ENCODE measurements around the gene VSTM4. TPM values are rescaled to one million over a fixed set of nuclear protein-coding genes. Genes with fewer than 3 reads are reported as not detected.

The VSTM4 gene
- total RNA-seq, 1 experiment from 2014 or later, result 0.13 TPM

GRCh38 chr10:49023071-49023470, 92.3 kb downstream of the VSTM4 start:
- no peak overlapping the region for H3K4me3 ChIP-seq (ENCODE audit: low read depth in 2 of 2, low read length in 2 of 2)
- no peak overlapping the region for H3K27ac ChIP-seq (ENCODE audit: low read length)
- no peaks in the 10 kb centered on the region for H3K4me1 ChIP-seq (ENCODE audit: control insufficient read depth, insufficient read depth, low read length)
- TF ChIP-seq POLR2AphosphoS5 (IDR thresholded peaks at IDR 0.05; ENCODE audit: low read depth, low read length) (no peak), SIN3A (IDR thresholded peaks at IDR 0.05; ENCODE audit: borderline replicate concordance, insufficient read depth, low read depth, low read length) (no peak), TCF7L2 (IDR thresholded peaks at IDR 0.05; ENCODE audit: low read depth, low read length) (no peak)
- TF ChIP-seq, protein P1, sequence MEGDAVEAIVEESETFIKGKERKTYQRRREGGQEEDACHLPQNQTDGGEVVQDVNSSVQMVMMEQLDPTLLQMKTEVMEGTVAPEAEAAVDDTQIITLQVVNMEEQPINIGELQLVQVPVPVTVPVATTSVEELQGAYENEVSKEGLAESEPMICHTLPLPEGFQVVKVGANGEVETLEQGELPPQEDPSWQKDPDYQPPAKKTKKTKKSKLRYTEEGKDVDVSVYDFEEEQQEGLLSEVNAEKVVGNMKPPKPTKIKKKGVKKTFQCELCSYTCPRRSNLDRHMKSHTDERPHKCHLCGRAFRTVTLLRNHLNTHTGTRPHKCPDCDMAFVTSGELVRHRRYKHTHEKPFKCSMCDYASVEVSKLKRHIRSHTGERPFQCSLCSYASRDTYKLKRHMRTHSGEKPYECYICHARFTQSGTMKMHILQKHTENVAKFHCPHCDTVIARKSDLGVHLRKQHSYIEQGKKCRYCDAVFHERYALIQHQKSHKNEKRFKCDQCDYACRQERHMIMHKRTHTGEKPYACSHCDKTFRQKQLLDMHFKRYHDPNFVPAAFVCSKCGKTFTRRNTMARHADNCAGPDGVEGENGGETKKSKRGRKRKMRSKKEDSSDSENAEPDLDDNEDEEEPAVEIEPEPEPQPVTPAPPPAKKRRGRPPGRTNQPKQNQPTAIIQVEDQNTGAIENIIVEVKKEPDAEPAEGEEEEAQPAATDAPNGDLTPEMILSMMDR (IDR thresholded peaks at IDR 0.05), result no peak
- TF ChIP-seq, protein P2, sequence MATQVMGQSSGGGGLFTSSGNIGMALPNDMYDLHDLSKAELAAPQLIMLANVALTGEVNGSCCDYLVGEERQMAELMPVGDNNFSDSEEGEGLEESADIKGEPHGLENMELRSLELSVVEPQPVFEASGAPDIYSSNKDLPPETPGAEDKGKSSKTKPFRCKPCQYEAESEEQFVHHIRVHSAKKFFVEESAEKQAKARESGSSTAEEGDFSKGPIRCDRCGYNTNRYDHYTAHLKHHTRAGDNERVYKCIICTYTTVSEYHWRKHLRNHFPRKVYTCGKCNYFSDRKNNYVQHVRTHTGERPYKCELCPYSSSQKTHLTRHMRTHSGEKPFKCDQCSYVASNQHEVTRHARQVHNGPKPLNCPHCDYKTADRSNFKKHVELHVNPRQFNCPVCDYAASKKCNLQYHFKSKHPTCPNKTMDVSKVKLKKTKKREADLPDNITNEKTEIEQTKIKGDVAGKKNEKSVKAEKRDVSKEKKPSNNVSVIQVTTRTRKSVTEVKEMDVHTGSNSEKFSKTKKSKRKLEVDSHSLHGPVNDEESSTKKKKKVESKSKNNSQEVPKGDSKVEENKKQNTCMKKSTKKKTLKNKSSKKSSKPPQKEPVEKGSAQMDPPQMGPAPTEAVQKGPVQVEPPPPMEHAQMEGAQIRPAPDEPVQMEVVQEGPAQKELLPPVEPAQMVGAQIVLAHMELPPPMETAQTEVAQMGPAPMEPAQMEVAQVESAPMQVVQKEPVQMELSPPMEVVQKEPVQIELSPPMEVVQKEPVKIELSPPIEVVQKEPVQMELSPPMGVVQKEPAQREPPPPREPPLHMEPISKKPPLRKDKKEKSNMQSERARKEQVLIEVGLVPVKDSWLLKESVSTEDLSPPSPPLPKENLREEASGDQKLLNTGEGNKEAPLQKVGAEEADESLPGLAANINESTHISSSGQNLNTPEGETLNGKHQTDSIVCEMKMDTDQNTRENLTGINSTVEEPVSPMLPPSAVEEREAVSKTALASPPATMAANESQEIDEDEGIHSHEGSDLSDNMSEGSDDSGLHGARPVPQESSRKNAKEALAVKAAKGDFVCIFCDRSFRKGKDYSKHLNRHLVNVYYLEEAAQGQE (IDR thresholded peaks at IDR 0.05; ENCODE audit: insufficient read depth in 1 of 2, low read depth in 2 of 2, low read length in 1 of 2), result no peak
- CTCF ChIA-PET, result no interaction called here
- in situ Hi-C loops (cut with HindIII; ENCODE audit: low pct_unique_long_range_greater_than_20kb, low sequenced_read_pairs) (no loop called here), intact Hi-C loops (cut with micrococcal nuclease; ENCODE audit: unreplicated experiment) (no loop called here)
- BruUV-seq (replicated peaks), result no TSS peak
- POLR2A ChIA-PET, result no interaction called here
- no peaks in the 10 kb centered on the region for H3K36me3 ChIP-seq (ENCODE audit: control insufficient read depth, insufficient read depth, low read length)
- H3K9me3 ChIP-seq (ENCODE audit: control insufficient read depth, insufficient read depth, low read depth, low read length), result no peaks in the 10 kb centered on the region
- no peaks in the 10 kb centered on the region; the same call in 1 of the 2 replicates for H3K27me3 ChIP-seq (ENCODE audit: control insufficient read depth, insufficient read depth, low read length)
- ATAC-seq (no peak), DNase-seq (ENCODE audit: low read depth, low spot score) (no peak)

DNA sequence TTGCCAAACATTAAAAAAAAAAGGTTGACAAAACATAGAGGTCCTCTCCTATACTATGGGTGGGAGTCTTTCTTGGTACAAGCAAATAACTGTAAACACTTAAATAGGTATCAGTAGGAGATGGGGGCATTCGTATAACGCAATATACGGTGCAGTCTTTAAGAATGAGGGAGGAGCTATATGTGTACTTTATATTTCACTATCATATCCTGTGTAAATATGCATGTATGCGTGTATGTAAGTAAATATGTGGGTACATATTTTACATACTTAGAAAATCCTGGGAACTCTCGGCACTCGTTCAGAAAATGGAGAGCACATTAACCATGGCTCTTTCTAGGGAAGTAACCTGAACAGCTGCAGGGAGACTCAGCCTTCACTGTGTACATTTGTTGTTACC, 93.6 kb downstream of the VSTM4 start:
- H3K27me3 ChIP-seq (ENCODE audit: control insufficient read depth, insufficient read depth, low read length), result no peaks in the 10 kb centered on the region
- no peak for ATAC-seq
- CTCF ChIA-PET, result no interaction called here
- no peak for DNase-seq (ENCODE audit: low read depth, low spot score)
- TF ChIP-seq, protein P2 (IDR thresholded peaks at IDR 0.05; ENCODE audit: insufficient read depth in 1 of 2, low read depth in 2 of 2, low read length in 1 of 2), result no peak
- TF ChIP-seq SIN3A (IDR thresholded peaks at IDR 0.05; ENCODE audit: borderline replicate concordance, insufficient read depth, low read depth, low read length) (no peak), TCF7L2 (IDR thresholded peaks at IDR 0.05; ENCODE audit: low read depth, low read length) (no peak), POLR2AphosphoS5 (IDR thresholded peaks at IDR 0.05; ENCODE audit: low read depth, low read length) (no peak)
- TF ChIP-seq, protein P1 (IDR thresholded peaks at IDR 0.05), result no peak
- no peak overlapping the region for H3K4me3 ChIP-seq (ENCODE audit: low read depth in 2 of 2, low read length in 2 of 2)
- H3K4me1 ChIP-seq (ENCODE audit: control insufficient read depth, insufficient read depth, low read length), result no peaks in the 10 kb centered on the region
- POLR2A ChIA-PET, result no interaction called here
- no peaks in the 10 kb centered on the region for H3K36me3 ChIP-seq (ENCODE audit: control insufficient read depth, insufficient read depth, low read length)
- in situ Hi-C loops (cut with HindIII; ENCODE audit: low pct_unique_long_range_greater_than_20kb, low sequenced_read_pairs), result no loop called here
- intact Hi-C loops (cut with micrococcal nuclease; ENCODE audit: unreplicated experiment), result no loop called here
- no peaks in the 10 kb centered on the region for H3K9me3 ChIP-seq (ENCODE audit: control insufficient read depth, insufficient read depth, low read depth, low read length)
- H3K27ac ChIP-seq (ENCODE audit: low read length), result no peak overlapping the region
- BruUV-seq (replicated peaks), result no TSS peak
